ENCODE measurements around the gene ARID5B.

Gene ARID5B

GRCh38 chr10:62068464-62068863 is 167.0 kb downstream of the ARID5B start:
- WGBS, 2 experiments, result 91 to 96% methylated on average over 6 to 7 of the region's 7 CpGs
- Histone ChIP-seq H3K9me3 (ENCODE audit: control insufficient read depth, low read length) (no peaks in the 10 kb centered on the region), H3K27ac (ENCODE audit: insufficient read depth, low read depth, low read length, poor library complexity, severe bottlenecking) (no peak overlapping the region), H3K36me3 (ENCODE audit: control insufficient read depth, insufficient read depth, low read length) (no peaks in the 10 kb centered on the region), H3K27me3 (ENCODE audit: control insufficient read depth, insufficient read depth, low read length, poor library complexity, severe bottlenecking) (no peaks in the 10 kb centered on the region), H3K4me1 (ENCODE audit: control insufficient read depth, insufficient read depth, low read length) (no peaks in the 10 kb centered on the region), H3K4me3 (ENCODE audit: insufficient read depth, low read depth, low read length) (no peak overlapping the region)

GRCh38 chr10:62069452-62070178 is 168.1 kb downstream of the ARID5B start:
- Histone ChIP-seq H3K4me3 (ENCODE audit: insufficient read depth, low read depth, low read length) (no peak overlapping the region), H3K36me3 (ENCODE audit: control insufficient read depth, insufficient read depth, low read length) (no peaks in the 10 kb centered on the region), H3K9me3 (ENCODE audit: control insufficient read depth, low read length) (no peaks in the 10 kb centered on the region), H3K27ac (ENCODE audit: insufficient read depth, low read depth, low read length, poor library complexity, severe bottlenecking) (no peak overlapping the region), H3K4me1 (ENCODE audit: control insufficient read depth, insufficient read depth, low read length) (no peaks in the 10 kb centered on the region), H3K27me3 (ENCODE audit: control insufficient read depth, insufficient read depth, low read length, poor library complexity, severe bottlenecking) (no peaks in the 10 kb centered on the region)
- 95 to 98% methylated on average over 7 to 8 of the region's 8 CpGs for WGBS, 2 experiments

GRCh38 chr10:62071846-62072281 is 170.4 kb downstream of the ARID5B start:
- no peaks in the 10 kb centered on the region for H3K4me1 ChIP-seq (ENCODE audit: control insufficient read depth, insufficient read depth, low read length)
- H3K4me3 ChIP-seq (ENCODE audit: insufficient read depth, low read depth, low read length), result no peak overlapping the region
- 68 to 71% methylated on average over 6 of the region's 6 CpGs for WGBS, 2 experiments
- H3K9me3 ChIP-seq (ENCODE audit: control insufficient read depth, low read length), result no peaks in the 10 kb centered on the region
- no peak overlapping the region for H3K27ac ChIP-seq (ENCODE audit: insufficient read depth, low read depth, low read length, poor library complexity, severe bottlenecking)
- no peaks in the 10 kb centered on the region for H3K36me3 ChIP-seq (ENCODE audit: control insufficient read depth, insufficient read depth, low read length)
- no peaks in the 10 kb centered on the region for H3K27me3 ChIP-seq (ENCODE audit: control insufficient read depth, insufficient read depth, low read length, poor library complexity, severe bottlenecking)

DNA sequence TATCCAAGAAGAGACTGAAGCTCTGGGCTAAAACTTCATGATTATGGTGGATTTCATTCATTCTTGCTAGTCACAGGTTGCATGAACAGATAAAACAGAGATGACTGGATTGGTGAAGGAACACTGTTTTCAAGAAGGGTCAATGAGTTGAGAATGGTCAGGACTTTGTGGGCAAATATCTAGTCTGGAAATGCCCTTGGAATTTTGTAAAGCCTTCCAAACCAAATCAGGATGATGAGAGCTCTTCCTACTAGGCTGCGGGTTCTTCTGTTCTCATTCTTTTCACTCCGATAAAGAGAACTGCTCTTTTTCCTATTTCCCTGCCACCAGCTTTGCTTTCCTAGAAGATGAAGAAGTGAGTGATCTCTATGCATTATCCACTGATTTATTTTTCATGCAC is 171.4 kb downstream of the ARID5B start:
- Histone ChIP-seq H3K27ac (ENCODE audit: insufficient read depth, low read depth, low read length, poor library complexity, severe bottlenecking) (no peak overlapping the region), H3K4me1 (ENCODE audit: control insufficient read depth, insufficient read depth, low read length) (no peaks in the 10 kb centered on the region), H3K4me3 (ENCODE audit: insufficient read depth, low read depth, low read length) (no peak overlapping the region), H3K36me3 (ENCODE audit: control insufficient read depth, insufficient read depth, low read length) (no peaks in the 10 kb centered on the region), H3K9me3 (ENCODE audit: control insufficient read depth, low read length) (no peaks in the 10 kb centered on the region), H3K27me3 (ENCODE audit: control insufficient read depth, insufficient read depth, low read length, poor library complexity, severe bottlenecking) (no peaks in the 10 kb centered on the region)
- 98 to 100% methylated on average over 1 to 2 of the region's 2 CpGs for WGBS, 2 experiments

GRCh38 chr10:62073429-62073828 is 171.9 kb downstream of the ARID5B start:
- Histone ChIP-seq H3K27me3 (ENCODE audit: control insufficient read depth, insufficient read depth, low read length, poor library complexity, severe bottlenecking) (no peaks in the 10 kb centered on the region), H3K36me3 (ENCODE audit: control insufficient read depth, insufficient read depth, low read length) (no peaks in the 10 kb centered on the region), H3K4me1 (ENCODE audit: control insufficient read depth, insufficient read depth, low read length) (no peaks in the 10 kb centered on the region), H3K4me3 (ENCODE audit: insufficient read depth, low read depth, low read length) (no peak overlapping the region), H3K27ac (ENCODE audit: insufficient read depth, low read depth, low read length, poor library complexity, severe bottlenecking) (no peak overlapping the region), H3K9me3 (ENCODE audit: control insufficient read depth, low read length) (no peaks in the 10 kb centered on the region)
- WGBS, 2 experiments, result 93 to 98% methylated on average over 3 of the region's 3 CpGs

- Histone ChIP-seq H3K4me1 (ENCODE audit: control insufficient read depth, insufficient read depth, low read length) (no peaks in the 10 kb centered on the region), H3K36me3 (ENCODE audit: control insufficient read depth, insufficient read depth, low read length) (no peaks in the 10 kb centered on the region), H3K27me3 (ENCODE audit: control insufficient read depth, insufficient read depth, low read length, poor library complexity, severe bottlenecking) (no peaks in the 10 kb centered on the region), H3K9me3 (ENCODE audit: control insufficient read depth, low read length) (no peaks in the 10 kb centered on the region), H3K4me3 (ENCODE audit: insufficient read depth, low read depth, low read length) (no peak overlapping the region), H3K27ac (ENCODE audit: insufficient read depth, low read depth, low read length, poor library complexity, severe bottlenecking) (no peak overlapping the region)
- 85 to 86% methylated on average over 11 of the region's 11 CpGs for WGBS, 2 experiments
Observed at GRCh38 chr10:62075414-62075813, 173.9 kb downstream of the ARID5B start.

DNA sequence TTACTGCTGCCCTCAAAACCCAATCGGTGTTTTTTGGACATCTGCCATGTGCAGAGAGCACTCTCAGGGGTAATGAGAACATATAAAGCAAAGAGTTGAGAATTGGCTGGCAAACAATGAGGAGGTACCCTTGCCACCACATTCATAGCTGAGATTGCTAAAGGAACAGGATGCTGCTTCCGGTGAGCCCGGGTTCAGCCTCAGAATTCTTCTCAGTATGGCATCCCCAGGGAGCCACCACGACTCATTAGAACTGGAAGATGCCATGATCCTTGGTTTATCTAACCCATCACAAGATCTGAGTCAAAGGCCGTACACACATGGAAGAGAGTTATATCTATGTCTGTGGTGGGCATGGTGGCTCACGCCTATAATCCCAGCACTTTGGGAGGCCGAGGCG is 174.4 kb downstream of the ARID5B start:
- Histone ChIP-seq H3K4me3 (ENCODE audit: insufficient read depth, low read depth, low read length) (no peak overlapping the region), H3K4me1 (ENCODE audit: control insufficient read depth, insufficient read depth, low read length) (no peaks in the 10 kb centered on the region), H3K36me3 (ENCODE audit: control insufficient read depth, insufficient read depth, low read length) (no peaks in the 10 kb centered on the region), H3K9me3 (ENCODE audit: control insufficient read depth, low read length) (no peaks in the 10 kb centered on the region), H3K27me3 (ENCODE audit: control insufficient read depth, insufficient read depth, low read length, poor library complexity, severe bottlenecking) (no peaks in the 10 kb centered on the region), H3K27ac (ENCODE audit: insufficient read depth, low read depth, low read length, poor library complexity, severe bottlenecking) (no peak overlapping the region)
- WGBS, 2 experiments, result 92 to 93% methylated on average over 8 of the region's 8 CpGs

- no peaks in the 10 kb centered on the region for H3K9me3 ChIP-seq (ENCODE audit: control insufficient read depth, low read length)
- WGBS, 2 experiments, result 88 to 91% methylated on average over 2 of the region's 2 CpGs
- no peaks in the 10 kb centered on the region for H3K36me3 ChIP-seq (ENCODE audit: control insufficient read depth, insufficient read depth, low read length)
- H3K4me3 ChIP-seq (ENCODE audit: insufficient read depth, low read depth, low read length), result no peak overlapping the region
- no peaks in the 10 kb centered on the region for H3K4me1 ChIP-seq (ENCODE audit: control insufficient read depth, insufficient read depth, low read length)
- no peak overlapping the region for H3K27ac ChIP-seq (ENCODE audit: insufficient read depth, low read depth, low read length, poor library complexity, severe bottlenecking)
- no peaks in the 10 kb centered on the region for H3K27me3 ChIP-seq (ENCODE audit: control insufficient read depth, insufficient read depth, low read length, poor library complexity, severe bottlenecking)
Observed at GRCh38 chr10:62076891-62077290, 175.4 kb downstream of the ARID5B start.

GRCh38 chr10:62077330-62078015 is 176.0 kb downstream of the ARID5B start:
- Histone ChIP-seq H3K9me3 (ENCODE audit: control insufficient read depth, low read length) (no peaks in the 10 kb centered on the region), H3K27me3 (ENCODE audit: control insufficient read depth, insufficient read depth, low read length, poor library complexity, severe bottlenecking) (no peaks in the 10 kb centered on the region), H3K4me3 (ENCODE audit: insufficient read depth, low read depth, low read length) (no peak overlapping the region), H3K27ac (ENCODE audit: insufficient read depth, low read depth, low read length, poor library complexity, severe bottlenecking) (no peak overlapping the region), H3K36me3 (ENCODE audit: control insufficient read depth, insufficient read depth, low read length) (no peaks in the 10 kb centered on the region), H3K4me1 (ENCODE audit: control insufficient read depth, insufficient read depth, low read length) (no peaks in the 10 kb centered on the region)
- 91 to 94% methylated on average over 2 of the region's 2 CpGs for WGBS, 2 experiments

- H3K27ac ChIP-seq (ENCODE audit: insufficient read depth, low read depth, low read length, poor library complexity, severe bottlenecking), result no peak overlapping the region
- no peaks in the 10 kb centered on the region for H3K9me3 ChIP-seq (ENCODE audit: control insufficient read depth, low read length)
- H3K4me1 ChIP-seq (ENCODE audit: control insufficient read depth, insufficient read depth, low read length), result no peaks in the 10 kb centered on the region
- WGBS, 2 experiments, result 94 to 96% methylated on average over 8 of the region's 8 CpGs
- H3K27me3 ChIP-seq (ENCODE audit: control insufficient read depth, insufficient read depth, low read length, poor library complexity, severe bottlenecking), result no peaks in the 10 kb centered on the region
- no peak overlapping the region for H3K4me3 ChIP-seq (ENCODE audit: insufficient read depth, low read depth, low read length)
- no peaks in the 10 kb centered on the region for H3K36me3 ChIP-seq (ENCODE audit: control insufficient read depth, insufficient read depth, low read length)
Observed at GRCh38 chr10:62079885-62080559, 178.5 kb downstream of the ARID5B start.
